T-cell (primary cell): ENCODE measurements around the gene AGER. TPM values are rescaled to one million over a fixed set of nuclear protein-coding genes. Genes with fewer than 3 reads are reported as not detected.

Experiments used
- ATAC-seq, 4 experiments: fragments of 200-7000 bp in 3 of 4; fragments of 150-1000 bp in 1 of 4; cut with Tn5 transposase; replicated peaks in 1 of 4; 1 replicate in 3 of 4; 2 replicates in 1 of 4; pipeline ENCODE4 v1.10.0; 2021; ENCODE audit warnings: moderate library complexity in 3 of 4, mild to moderate bottlenecking in 2 of 4, moderate number of reproducible peaks in 1 of 4
- CTCF ChIA-PET, 2 donors: fragments of 300-600 bp; sonication (Branson Sonifier 250); formaldehyde crosslinking; loops; one replicate each; lab custom pipeline; 2022; ENCODE audit warnings: antibody characterized with exemption in 2 of 2; lab: Charles Lee
- POLR2A ChIA-PET, 2 donors: fragments of 300-600 bp; sonication (Branson Sonifier 250); formaldehyde crosslinking; loops; one replicate each; lab custom pipeline; 2022; ENCODE audit warnings: antibody characterized with exemption in 2 of 2; lab: Charles Lee
- DNase-seq, 35 experiments: peaks; one replicate each; pipeline versions ENCODE4 v3.0.0 to v3.0.0-alpha.2; 2013 to 2023
- H3K27ac ChIP-seq: one replicate; pipeline ENCODE4 v1.5.1; 2013; ENCODE audit warnings: low read length
- H3K27me3 ChIP-seq, 2 experiments: replicated peaks in 1 of 2; 1 replicate in 1 of 2; 2 replicates in 1 of 2; pipeline versions ENCODE4 v1.6.1 to v1.7.0; 2013; ENCODE audit warnings: low read length in 1 of 2, mixed read lengths in 1 of 2; ENCODE audit not compliant: control insufficient read depth in 2 of 2, insufficient read depth in 2 of 2; ENCODE audit errors: extremely low read depth in 1 of 2
- H3K36me3 ChIP-seq, 2 donors: 1 replicate in 1 of 2; 2 replicates in 1 of 2; pipeline versions ENCODE4 v1.6.1 to v1.7.0; 2013; ENCODE audit warnings: low read length in 1 of 2; ENCODE audit not compliant: control insufficient read depth in 2 of 2, insufficient read depth in 1 of 2; ENCODE audit errors: extremely low read depth in 1 of 2
- H3K4me1 ChIP-seq, 2 experiments: 1 replicate in 1 of 2; 2 replicates in 1 of 2; pipeline versions ENCODE4 v1.6.1 to v1.7.0; 2013; ENCODE audit warnings: low read length in 2 of 2, mixed read lengths in 1 of 2; ENCODE audit not compliant: insufficient read depth in 2 of 2, control insufficient read depth in 1 of 2; ENCODE audit errors: extremely low read depth in 1 of 2
- H3K4me3 ChIP-seq, 2 donors: 1 replicate in 1 of 2; 2 replicates in 1 of 2; pipeline versions ENCODE4 v1.5.1 to v1.7.0; 2013; ENCODE audit warnings: mild to moderate bottlenecking in 2 of 2, low read length in 1 of 2, moderate library complexity in 1 of 2; ENCODE audit not compliant: control insufficient read depth in 1 of 2; ENCODE audit errors: extremely low read depth in 1 of 2
- H3K9me3 ChIP-seq: 2 replicates; pipeline ENCODE4 v1.7.0; 2013
- H3K27ac Mint-ChIP-seq, 2 donors: one replicate each; pipeline ENCODE4 v1.8.0; 2020 to 2021; ENCODE audit warnings: mild to moderate bottlenecking in 2 of 2, mixed read lengths in 2 of 2
- H3K27me3 Mint-ChIP-seq, 2 donors: one replicate each; pipeline ENCODE4 v1.8.0; 2021 to 2022; ENCODE audit warnings: mixed read lengths in 2 of 2
- H3K36me3 Mint-ChIP-seq: one replicate; pipeline ENCODE4 v1.8.0; 2021; ENCODE audit warnings: mixed read lengths
- H3K4me1 Mint-ChIP-seq, 3 donors: one replicate each; pipeline ENCODE4 v1.8.0; 2020 to 2022; ENCODE audit warnings: mixed read lengths in 3 of 3, mild to moderate bottlenecking in 1 of 3
- H3K4me3 Mint-ChIP-seq, 3 donors: one replicate each; pipeline ENCODE4 v1.8.0; 2020 to 2022; ENCODE audit warnings: mild to moderate bottlenecking in 3 of 3, mixed read lengths in 3 of 3, moderate library complexity in 3 of 3
- H3K9me3 Mint-ChIP-seq, 3 donors: one replicate each; pipeline ENCODE4 v1.8.0; 2020 to 2022; ENCODE audit warnings: mixed read lengths in 3 of 3
- WGBS: methylation state at CpG from one replicate; pipeline ENCODE4 v1.1.5; 2013; ENCODE audit warnings: missing lambda C conversion rate; ENCODE audit not compliant: insufficient coverage; 5-methylcytosine and 5-hydroxymethylcytosine counted together
- total RNA-seq, 35 experiments: library from RNA in 6 of 35; stranded (reverse) in 6 of 35; fragments of 120-200 nt in 1 of 35; gene quantifications; one replicate each; pipeline versions ENCODE4 v1.2.1 to v1.2.4 and lab custom pipeline; 2013 to 2026

Gene AGER
- total RNA-seq, 5 donors from 2014 or later (not counting 1 experiment from before 2014, with no cell fraction given), result 42.6 to 81.4 (median 67.7) TPM

DNA sequence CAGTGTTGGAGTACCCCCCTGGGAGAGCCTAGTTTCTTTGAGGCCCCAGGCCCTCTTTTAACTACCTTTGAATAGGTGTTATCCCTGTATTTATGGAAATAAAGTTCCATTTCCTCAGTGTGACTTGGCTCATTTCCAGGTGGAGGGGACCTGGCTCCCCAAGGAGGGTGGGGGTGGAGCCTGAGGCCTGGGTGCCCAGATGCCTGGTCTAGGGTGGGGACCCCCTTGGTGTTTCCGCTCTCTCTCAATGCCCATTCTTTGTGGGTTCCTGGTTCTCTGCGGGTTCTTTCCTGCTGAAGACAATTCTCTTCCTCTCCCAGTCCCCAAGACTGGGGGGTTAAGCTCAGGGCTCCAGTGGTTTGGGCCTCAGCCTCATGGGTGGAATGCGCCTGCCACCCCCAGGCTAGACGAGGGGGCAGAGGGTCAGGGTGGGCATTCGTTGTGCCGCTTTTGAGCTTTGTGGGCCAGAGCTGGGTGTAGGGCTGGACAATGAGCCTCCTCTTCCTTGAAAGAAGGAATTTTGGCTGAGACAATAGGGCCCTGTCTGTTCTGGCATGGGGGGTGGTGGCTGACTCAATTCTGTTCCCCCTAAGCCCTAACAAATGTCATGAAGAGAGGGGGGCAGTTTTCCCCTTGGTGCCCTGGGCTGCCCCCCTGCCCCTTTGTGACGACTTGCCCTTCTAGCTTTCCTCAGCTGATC lies 20.3 kb downstream of the AGER start:
- CTCF ChIA-PET, result no interaction called here
- H3K4me1 Mint-ChIP-seq, result no peaks in the 10 kb centered on the region
- no peaks in the 10 kb centered on the region for H3K9me3 ChIP-seq
- peaks cover 22% of the 10 kb centered on the region for H3K36me3 Mint-ChIP-seq
- no peak overlapping the region for H3K4me3 ChIP-seq
- H3K27me3 ChIP-seq, result no peaks in the 10 kb centered on the region
- no peak for DNase-seq
- H3K36me3 ChIP-seq, result peaks cover 0 to 18% of the 10 kb centered on the region in 2 donors
- no peak overlapping the region for H3K4me3 Mint-ChIP-seq
- H3K27ac Mint-ChIP-seq, result no peak overlapping the region
- H3K9me3 Mint-ChIP-seq, result no peaks in the 10 kb centered on the region
- no peak for ATAC-seq
- no peaks in the 10 kb centered on the region for H3K4me1 ChIP-seq
- no peak overlapping the region for H3K27ac ChIP-seq
- POLR2A ChIA-PET, result no interaction called here
- no peaks in the 10 kb centered on the region for H3K27me3 Mint-ChIP-seq
- WGBS, result no CpG with 5 or more reads among the region's 7 CpGs

GRCh38 chr6:32158052-32158451 lies 26.0 kb downstream of the AGER start:
- H3K4me3 ChIP-seq, result no peak overlapping the region
- DNase-seq, result no peak
- CTCF ChIA-PET, result no interaction called here
- no peak for ATAC-seq
- H3K36me3 ChIP-seq, result peaks cover 6 to 12% of the 10 kb centered on the region in 2 donors
- H3K9me3 Mint-ChIP-seq, result no peaks in the 10 kb centered on the region
- no peak overlapping the region for H3K4me3 Mint-ChIP-seq
- POLR2A ChIA-PET, result no interaction called here
- peaks cover 20 to 26% (median 26%) of the 10 kb centered on the region in 3 donors for H3K4me1 Mint-ChIP-seq
- H3K27me3 Mint-ChIP-seq, result peaks cover 0 to 3% of the 10 kb centered on the region in 2 donors
- H3K4me1 ChIP-seq, result peaks cover 6 to 29% of the 10 kb centered on the region in 2 experiments
- no peak overlapping the region for H3K27ac Mint-ChIP-seq
- no peaks in the 10 kb centered on the region for H3K9me3 ChIP-seq
- peaks cover 16% of the 10 kb centered on the region for H3K36me3 Mint-ChIP-seq
- peaks cover 0 to 4% of the 10 kb centered on the region in 2 experiments for H3K27me3 ChIP-seq
- no peak overlapping the region for H3K27ac ChIP-seq

DNA sequence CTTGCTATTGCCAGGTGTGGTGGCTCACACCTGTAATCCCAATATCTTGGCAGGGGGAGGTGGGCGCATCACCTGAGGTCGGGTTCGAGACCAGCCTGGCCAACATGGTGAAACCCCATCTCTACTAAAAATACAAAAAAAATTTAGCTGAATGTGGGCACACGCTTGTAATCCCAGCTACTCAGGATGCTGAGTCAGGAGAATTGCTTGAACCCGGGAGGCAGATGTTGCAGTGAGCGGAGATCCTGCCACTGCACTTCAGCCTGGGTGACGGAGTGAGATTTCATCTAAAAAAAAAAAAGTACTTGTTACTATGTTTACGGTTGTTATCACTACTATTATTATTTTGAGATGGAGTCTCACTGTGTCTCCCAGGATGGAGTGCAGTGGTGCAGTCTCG lies 27.2 kb downstream of the AGER start:
- Histone ChIP-seq H3K27me3 (peaks cover 0 to 11% of the 10 kb centered on the region in 2 experiments), H3K9me3 (no peaks in the 10 kb centered on the region), H3K4me3 (no peak overlapping the region), H3K36me3 (peaks cover 6% of the 10 kb centered on the region in 2 donors), H3K27ac (no peak overlapping the region), H3K4me1 (peaks cover 6 to 40% of the 10 kb centered on the region in 2 experiments)
- peaks cover 32 to 38% (median 38%) of the 10 kb centered on the region in 3 donors for H3K4me1 Mint-ChIP-seq
- POLR2A ChIA-PET, result no interaction called here
- no peaks in the 10 kb centered on the region for H3K9me3 Mint-ChIP-seq
- no CpG with 5 or more reads among the region's 9 CpGs for WGBS
- DNase-seq (no peak), ATAC-seq (no peak)
- CTCF ChIA-PET, result no interaction called here
- H3K27me3 Mint-ChIP-seq, result peaks cover 0 to 7% of the 10 kb centered on the region in 2 donors
- H3K27ac Mint-ChIP-seq, result no peak overlapping the region
- no peak overlapping the region for H3K4me3 Mint-ChIP-seq
- H3K36me3 Mint-ChIP-seq, result peaks cover 14% of the 10 kb centered on the region

- peaks cover 14% of the 10 kb centered on the region for H3K36me3 Mint-ChIP-seq
- peak; percentile 70 to 80 (median 78) for ATAC-seq
- CTCF ChIA-PET, result interaction anchor here in 1 of 2 donors (0.6 to 1.0 kb wide), 2 partner anchors 36 to 248 kb away, joined by 3 read pairs; no protein-coding TSS in a partner anchor
- no peaks in the 10 kb centered on the region for H3K9me3 Mint-ChIP-seq
- POLR2A ChIA-PET, result interaction anchor here in 1 of 2 donors (0.6 kb wide), 1 partner anchor 1447 kb away, joined by 5 read pairs; no protein-coding TSS in a partner anchor
- H3K36me3 ChIP-seq, result peaks cover 6% of the 10 kb centered on the region in 2 donors
- H3K4me3 Mint-ChIP-seq, result peak overlapping the region; percentile 91 to 97 (median 94)
- no peaks in the 10 kb centered on the region for H3K9me3 ChIP-seq
- peak; percentile 34 to 79 (median 54) for DNase-seq
- peak overlapping the region; percentile 75 to 93 for H3K27ac Mint-ChIP-seq
- H3K4me3 ChIP-seq, result peak overlapping the region; percentile 92
- H3K27ac ChIP-seq, result peak overlapping the region; percentile 81
- H3K4me1 ChIP-seq, result peaks cover 6 to 55% of the 10 kb centered on the region in 2 experiments
- peaks cover 46 to 60% (median 53%) of the 10 kb centered on the region in 3 donors for H3K4me1 Mint-ChIP-seq
- peaks cover 0 to 26% of the 10 kb centered on the region in 2 experiments for H3K27me3 ChIP-seq
- H3K27me3 Mint-ChIP-seq, result peaks cover 5 to 22% of the 10 kb centered on the region in 2 donors
- WGBS, result under 1% methylated on average over 22 of the region's 34 CpGs
These were observed 29.4 kb downstream of the AGER start for GRCh38 chr6:32154514-32155161.

DNA sequence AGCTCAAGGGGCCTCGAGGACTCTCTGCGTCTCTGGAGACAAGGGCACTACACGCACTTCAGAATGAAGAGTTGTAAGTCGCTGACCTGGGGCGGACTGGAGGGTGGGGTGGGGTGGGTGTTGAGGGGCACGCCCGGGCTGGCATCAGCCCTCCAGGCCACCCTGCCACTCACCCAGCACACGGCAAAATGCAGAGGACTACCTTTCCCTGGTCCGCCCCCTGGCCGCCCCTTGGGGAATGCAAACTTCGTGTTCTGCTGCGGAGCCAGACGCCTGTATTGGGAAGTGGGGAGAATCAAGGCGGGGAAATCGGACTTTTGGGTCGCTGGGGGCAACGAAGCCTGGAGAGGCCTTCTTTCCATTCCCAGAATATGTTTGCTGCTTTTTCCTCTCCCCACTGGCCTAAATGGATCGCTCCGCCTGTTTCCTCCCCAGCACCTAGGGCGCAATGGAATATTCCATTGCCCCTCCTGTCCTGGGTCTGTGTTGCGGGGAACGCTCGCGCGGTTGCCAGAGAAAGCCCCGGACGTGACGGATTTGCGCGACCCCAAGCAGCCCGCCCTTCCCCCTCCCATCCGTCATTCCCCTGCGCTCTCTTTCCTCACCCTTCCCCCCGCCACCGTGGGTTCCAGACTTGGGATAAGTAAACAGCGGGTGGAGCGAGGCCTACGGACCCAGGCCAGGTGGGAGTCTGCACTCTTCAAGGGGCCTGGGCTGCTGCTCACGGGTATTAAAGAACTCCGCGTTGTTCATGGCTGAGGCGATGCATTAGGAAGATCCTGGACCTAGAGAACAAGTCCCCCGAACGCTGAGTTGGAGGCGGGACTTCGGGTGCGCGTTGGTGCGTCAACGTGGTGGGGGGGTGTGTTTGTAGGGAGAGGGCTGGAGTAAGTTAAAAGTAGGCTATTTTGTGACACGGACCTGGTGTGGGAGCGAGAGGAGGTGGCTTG lies 30.2 kb downstream of the AGER start, which contains the start of gene PPT2:
Gene PPT2, plus strand, starts transcription at position 578 of the 950 bp plus-strand sequence. CDS start 454 bp downstream, outside the sequence.
- peak within 1 kb of the TSS; percentile 91 to 97 (median 94) for H3K4me3 Mint-ChIP-seq
- peak within 1 kb of the TSS; percentile 81 for H3K27ac ChIP-seq
- H3K9me3 Mint-ChIP-seq, result no peaks in the 10 kb centered on the region

More for the DNA sequence above, 30.2 kb downstream of the AGER start, which contains the start of gene PPT2:
- ATAC-seq (peak; percentile 62 to 78 (median 66)), DNase-seq (peak; percentile 50 to 86 (median 69))
- Histone ChIP-seq H3K4me3 (peak within 1 kb of the TSS; percentile 92), H3K4me1 (peaks cover 6 to 63% of the 10 kb centered on the region in 2 experiments), H3K27me3 (peaks cover 0 to 34% of the 10 kb centered on the region in 2 experiments), H3K36me3 (peaks cover 6% of the 10 kb centered on the region in 2 donors), H3K9me3 (no peaks in the 10 kb centered on the region)
- under 1% methylated on average over 30 of the region's 52 CpGs for WGBS
- CTCF ChIA-PET, result interaction anchor here in 1 of 2 donors (1.0 kb wide), 1 partner anchor 35 kb away, joined by 3 read pairs; no protein-coding TSS in a partner anchor
- Mint-ChIP-seq H3K27me3 (peaks cover 6 to 26% of the 10 kb centered on the region in 2 donors), H3K27ac (peak within 1 kb of the TSS; percentile 75 to 93), H3K36me3 (peaks cover 14% of the 10 kb centered on the region), H3K4me1 (peaks cover 50 to 64% (median 57%) of the 10 kb centered on the region in 3 donors)
- POLR2A ChIA-PET, result interaction anchor here in 1 of 2 donors (0.6 kb wide), 1 partner anchor 1446 kb away, joined by 5 read pairs; no protein-coding TSS in a partner anchor
